Measurements from ENCODE around the gene CCDC50.

DNA sequence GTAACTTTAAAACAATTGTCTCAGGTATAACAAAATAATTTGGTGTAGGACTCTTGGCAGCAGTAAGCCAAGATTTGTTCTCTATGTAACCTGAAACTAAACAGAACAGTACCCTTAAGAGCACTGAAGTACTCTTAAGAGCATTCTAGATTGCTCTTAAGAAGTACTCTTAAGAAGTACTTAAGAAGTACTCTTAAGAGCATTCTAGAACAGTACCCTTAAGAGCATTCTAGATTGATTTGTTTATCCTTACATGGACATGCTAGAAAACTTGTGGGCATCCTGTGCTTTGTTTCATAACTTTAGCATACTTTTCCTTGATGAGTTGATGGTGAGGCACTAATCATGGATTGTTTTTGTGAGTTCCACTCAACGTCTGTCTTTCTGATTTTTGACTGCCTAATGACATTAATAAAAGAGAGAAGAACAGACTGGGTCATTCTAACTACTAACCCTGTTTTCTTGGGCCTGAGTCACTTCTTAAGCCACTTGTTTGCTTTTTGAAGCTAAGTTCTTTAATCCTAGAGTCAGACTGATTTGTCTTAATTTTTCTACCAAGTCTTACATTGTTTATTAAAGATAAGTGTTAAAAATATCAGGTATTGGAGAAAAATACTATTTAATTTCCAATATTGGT lies 58.4 kb downstream of the CCDC50 start:
- TF ChIP-seq CTCF (IDR thresholded peaks at IDR 0.05; ENCODE audit: extremely low read depth in 1 of 2, insufficient read depth in 1 of 2, low read depth in 1 of 2, low read length in 2 of 2) (no peak), POLR2A (IDR thresholded peaks at IDR 0.05; ENCODE audit: low read depth, low read length) (no peak)

Data from endothelial cell of umbilical vein (primary cell).